ENCODE results near the gene EEF1E1. TPM values are rescaled to one million over a fixed set of nuclear protein-coding genes. Genes with fewer than 3 reads are reported as not detected.

The EEF1E1 gene
- total and polyA plus RNA-seq, 2 of the 8 experiments (the other 6 are each of a cell fraction or from before 2014, with no cell fraction given), result 96.8 to 112 TPM

GRCh38 chr6:8069631-8070284 lies 32.6 kb downstream of the EEF1E1 start:
- no peaks in the 10 kb centered on the region for H3K36me3 ChIP-seq (ENCODE audit: control insufficient read depth in 2 of 4, insufficient read depth in 4 of 4, low read length in 3 of 4)
- H3K9me3 ChIP-seq (ENCODE audit: insufficient read depth in 2 of 2, low read depth in 1 of 2, low read length in 1 of 2), result no peaks in the 10 kb centered on the region
- no peak overlapping the region for H3K18ac ChIP-seq (ENCODE audit: extremely low read depth, low read length)
- H3K23ac ChIP-seq (ENCODE audit: insufficient read length), result no peak overlapping the region
- H3K4ac ChIP-seq (replicated peaks; ENCODE audit: insufficient read length, low read depth, low read length), result no peak overlapping the region
- H3K27me3 ChIP-seq (replicated peaks in 1 of 4; ENCODE audit: control insufficient read depth in 3 of 4, extremely low read depth in 1 of 4, insufficient read depth in 3 of 4, low read length in 3 of 4), result no peaks in the 10 kb centered on the region
- no peak overlapping the region for H3K4me2 ChIP-seq (ENCODE audit: insufficient read depth in 1 of 2, low read depth in 2 of 2, low read length in 2 of 2)
- ChIA-PET CTCF (ENCODE audit: partially characterized antibody) (interaction anchor here (0.6 to 0.8 kb wide), 3 partner anchors 20 to 430 kb away, joined by 3 to 5 read pairs (median 4); no protein-coding TSS in a partner anchor), POLR2A (ENCODE audit: partially characterized antibody) (interaction anchor here (0.5 to 1.8 kb wide), 2 partner anchors 11 to 19 kb away, joined by 3 to 4 read pairs; no protein-coding TSS in a partner anchor)
- no peak overlapping the region for H3K4me3 ChIP-seq (ENCODE audit: extremely low read depth in 1 of 4, insufficient read depth in 2 of 4, low read depth in 3 of 4, low read length in 4 of 4)
- H3K79me1 ChIP-seq (ENCODE audit: low read depth, low read length), result no peaks in the 10 kb centered on the region
- H2BK15ac ChIP-seq (ENCODE audit: low read length), result no peak overlapping the region
- H3K23me2 ChIP-seq (ENCODE audit: low read depth, low read length), result no peaks in the 10 kb centered on the region
- H2AK5ac ChIP-seq (ENCODE audit: low read depth, low read length), result no peak overlapping the region
- no peak overlapping the region for H3K9ac ChIP-seq (replicated peaks in 1 of 4; ENCODE audit: extremely low read depth in 1 of 4, low read depth in 3 of 4, low read length in 3 of 4)
- H2BK5ac ChIP-seq (ENCODE audit: low read depth, low read length), result no peak overlapping the region
- no peak overlapping the region for H2BK20ac ChIP-seq (ENCODE audit: low read length)
- DNase-seq (ENCODE audit: low read depth in 1 of 2, low spot score in 2 of 2) (no peak), FAIRE-seq (no peak)
- peaks cover 0 to 1% of the 10 kb centered on the region in 2 experiments for H4K20me1 ChIP-seq (replicated peaks in 1 of 2; ENCODE audit: control insufficient read depth in 1 of 2, insufficient read depth in 2 of 2, low read length in 2 of 2)
- no peak overlapping the region for H3K56ac ChIP-seq (replicated peaks; ENCODE audit: insufficient read length, low read depth, low read length)
- no peak overlapping the region for H4K91ac ChIP-seq (replicated peaks; ENCODE audit: insufficient read length, low read length)
- peaks cover 0 to 5% (median 3%) of the 10 kb centered on the region in 4 experiments; a peak in 4 of 7 replicates for H3K4me1 ChIP-seq (replicated peaks in 1 of 4; ENCODE audit: control insufficient read depth in 3 of 4, insufficient read depth in 4 of 4, low read length in 3 of 4)
- no peak overlapping the region for H4K5ac ChIP-seq (ENCODE audit: insufficient read length, low read depth, low read length)
- 89% methylated on average over 3 of the region's 3 CpGs; no CpG with 5 or more reads in 1 of the 2 experiments for WGBS, 2 experiments (ENCODE audit: extremely low coverage in 1 of 2, insufficient coverage in 1 of 2, insufficient read length in 1 of 2, insufficient replicate concordance in 2 of 2, low coverage in 1 of 2, low lambda C conversion rate in 2 of 2, missing lambda C conversion rate in 1 of 2)
- no peak overlapping the region for H2AFZ ChIP-seq (ENCODE audit: low read length)
- no peak overlapping the region for H3K14ac ChIP-seq (ENCODE audit: insufficient read length)
- no peak overlapping the region for H2BK12ac ChIP-seq (ENCODE audit: low read depth, low read length)
- H2BK120ac ChIP-seq (replicated peaks; ENCODE audit: low read depth, low read length), result no peak overlapping the region
- no peak overlapping the region for H4K8ac ChIP-seq (ENCODE audit: extremely low read depth, insufficient read depth, low read length)
- H3K79me2 ChIP-seq (ENCODE audit: control insufficient read depth in 1 of 2, insufficient read depth in 2 of 2, low read length in 2 of 2), result no peaks in the 10 kb centered on the region
- H3K27ac ChIP-seq (ENCODE audit: low read depth, low read length), result no peak overlapping the region
- no peak for TF ChIP-seq NRF1 (IDR thresholded peaks at IDR 0.05; ENCODE audit: low read depth, low read length)
- TF ChIP-seq SRF (IDR thresholded peaks at IDR 0.05; ENCODE audit: low read depth, low read length), result no peak
- TF ChIP-seq ASH2L (IDR thresholded peaks at IDR 0.05; ENCODE audit: low read length), result no peak
- no peak for TF ChIP-seq POLR2AphosphoS5 (IDR thresholded peaks at IDR 0.05; ENCODE audit: low read depth, low read length)
- TF ChIP-seq RNF2 (IDR thresholded peaks at IDR 0.05; ENCODE audit: borderline replicate concordance, low read depth, low read length, missing control alignments, poor library complexity, severe bottlenecking), result no peak
- TF ChIP-seq HDAC2 (IDR thresholded peaks at IDR 0.05; ENCODE audit: borderline replicate concordance in 1 of 2, low read depth in 2 of 2, low read length in 2 of 2), result no peak
- TF ChIP-seq CEBPB (IDR thresholded peaks at IDR 0.05; ENCODE audit: low read depth, low read length), result no peak
- TF ChIP-seq GABPA (IDR thresholded peaks at IDR 0.05; ENCODE audit: borderline replicate concordance, insufficient read depth, low read length), result no peak
- TF ChIP-seq FOSL1 (IDR thresholded peaks at IDR 0.05; ENCODE audit: insufficient read depth, low read depth, low read length), result no peak
- TF ChIP-seq BRCA1 (IDR thresholded peaks at IDR 0.05; ENCODE audit: low read depth, low read length), result no peak
- no peak for TF ChIP-seq SP2 (IDR thresholded peaks at IDR 0.05; ENCODE audit: low read length)
- no peak for TF ChIP-seq BCL11A (IDR thresholded peaks at IDR 0.05; ENCODE audit: low read depth in 2 of 2, low read length in 2 of 2)
- no peak for TF ChIP-seq JUND (IDR thresholded peaks at IDR 0.05; ENCODE audit: low read length)
- no peak for TF ChIP-seq EGR1 (IDR thresholded peaks at IDR 0.05; ENCODE audit: borderline replicate concordance, low read depth, low read length)
